Activated gamma-delta T cell (primary cell): ENCODE measurements around the gene SLIT1.

ENCODE experiments used
- DNase-seq: peaks from one replicate; lab custom pipeline; 2025; lab: John Stamatoyannopoulos, UW

SLIT1 gene

GRCh38 chr10:97081621-97082235 is 104.0 kb downstream of the SLIT1 start:
- no peak for DNase-seq

GRCh38 chr10:97080051-97080776 is 105.5 kb downstream of the SLIT1 start:
- no peak for DNase-seq

- DNase-seq, result no peak
Measured at GRCh38 chr10:97079448-97079847, 106.3 kb downstream of the SLIT1 start.

- DNase-seq, result no peak
Measured at GRCh38 chr10:97078938-97079445, 106.8 kb downstream of the SLIT1 start.

GRCh38 chr10:97078261-97078937 is 107.4 kb downstream of the SLIT1 start:
- DNase-seq, result no peak

GRCh38 chr10:97076781-97077180 is 109.0 kb downstream of the SLIT1 start:
- DNase-seq, result no peak

GRCh38 chr10:97075961-97076525 is 109.7 kb downstream of the SLIT1 start:
- DNase-seq, result no peak

GRCh38 chr10:97075421-97075820 is 110.3 kb downstream of the SLIT1 start:
- DNase-seq, result no peak

GRCh38 chr10:97074256-97075145 is 111.3 kb downstream of the SLIT1 start:
- no peak for DNase-seq

GRCh38 chr10:97072851-97073665 is 112.7 kb downstream of the SLIT1 start:
- no peak for DNase-seq

- DNase-seq, result no peak
Measured at GRCh38 chr10:97071496-97071895, 114.3 kb downstream of the SLIT1 start.

- no peak for DNase-seq
Measured at GRCh38 chr10:97069576-97070362, 116.0 kb downstream of the SLIT1 start.

GRCh38 chr10:97069026-97069425 is 116.7 kb downstream of the SLIT1 start:
- DNase-seq, result no peak

GRCh38 chr10:97067716-97068391 is 117.9 kb downstream of the SLIT1 start:
- DNase-seq, result no peak

- no peak for DNase-seq
Measured at GRCh38 chr10:97066877-97067555, 118.7 kb downstream of the SLIT1 start.

- DNase-seq, result no peak
Measured at GRCh38 chr10:97065686-97066660, 119.8 kb downstream of the SLIT1 start.

- DNase-seq, result no peak
Measured at GRCh38 chr10:97065128-97065527, 120.6 kb downstream of the SLIT1 start.
